Measurements from ENCODE around the gene CSNK1G1.
"Not testable (repeated sequence)": the region's sequence is repeated elsewhere in the genome, so short reads cannot be mapped to it uniquely, and the experiment has no call there.

The CSNK1G1 gene

DNA sequence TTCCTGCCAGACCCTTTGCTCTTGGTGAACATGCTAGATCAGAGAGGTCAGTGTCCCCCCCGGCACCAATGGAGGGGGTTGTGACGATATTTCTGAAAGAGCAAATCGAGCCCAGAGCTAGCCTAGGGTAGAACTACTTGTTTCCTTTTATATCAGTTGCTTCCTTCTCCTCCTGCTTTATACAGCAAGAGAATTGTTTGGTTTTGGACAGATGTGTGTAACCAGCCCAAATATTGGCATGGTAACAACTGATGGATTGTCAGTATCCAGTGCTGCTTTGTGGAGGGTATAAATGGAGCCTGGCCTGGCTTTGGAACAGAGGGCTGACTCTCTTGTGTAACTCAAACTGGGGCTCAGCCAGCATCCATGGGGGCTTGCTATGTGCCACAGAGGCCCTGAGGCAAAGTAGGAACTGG, 233.0 kb downstream of the CSNK1G1 start:
- DNase-seq: no peak

DNA sequence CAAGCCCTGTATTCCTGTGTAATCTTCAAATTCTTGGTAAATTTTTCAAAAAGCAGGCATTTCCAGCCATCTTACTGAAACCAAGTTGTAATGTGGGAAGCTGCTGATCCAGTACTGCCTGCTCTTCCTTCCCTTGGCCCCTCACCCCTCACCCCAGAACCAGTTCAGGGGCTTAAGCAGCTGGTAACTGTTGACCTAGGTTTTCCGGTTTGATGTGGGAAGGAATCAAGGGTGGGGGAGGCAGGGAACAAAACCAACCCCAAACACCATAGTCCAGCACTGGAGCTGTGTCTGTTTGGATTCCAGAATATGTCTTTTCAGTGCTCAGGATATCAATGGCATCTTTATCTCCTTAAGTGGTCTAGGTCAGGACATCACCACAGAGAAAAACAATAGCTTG, 233.5 kb downstream of the CSNK1G1 start:
- no peak for DNase-seq

GRCh38 chr15:64121614-64122013, 234.4 kb downstream of the CSNK1G1 start:
- DNase-seq: no peak

GRCh38 chr15:64120322-64120721, 235.7 kb downstream of the CSNK1G1 start:
- DNase-seq: not testable (repeated sequence)

DNA sequence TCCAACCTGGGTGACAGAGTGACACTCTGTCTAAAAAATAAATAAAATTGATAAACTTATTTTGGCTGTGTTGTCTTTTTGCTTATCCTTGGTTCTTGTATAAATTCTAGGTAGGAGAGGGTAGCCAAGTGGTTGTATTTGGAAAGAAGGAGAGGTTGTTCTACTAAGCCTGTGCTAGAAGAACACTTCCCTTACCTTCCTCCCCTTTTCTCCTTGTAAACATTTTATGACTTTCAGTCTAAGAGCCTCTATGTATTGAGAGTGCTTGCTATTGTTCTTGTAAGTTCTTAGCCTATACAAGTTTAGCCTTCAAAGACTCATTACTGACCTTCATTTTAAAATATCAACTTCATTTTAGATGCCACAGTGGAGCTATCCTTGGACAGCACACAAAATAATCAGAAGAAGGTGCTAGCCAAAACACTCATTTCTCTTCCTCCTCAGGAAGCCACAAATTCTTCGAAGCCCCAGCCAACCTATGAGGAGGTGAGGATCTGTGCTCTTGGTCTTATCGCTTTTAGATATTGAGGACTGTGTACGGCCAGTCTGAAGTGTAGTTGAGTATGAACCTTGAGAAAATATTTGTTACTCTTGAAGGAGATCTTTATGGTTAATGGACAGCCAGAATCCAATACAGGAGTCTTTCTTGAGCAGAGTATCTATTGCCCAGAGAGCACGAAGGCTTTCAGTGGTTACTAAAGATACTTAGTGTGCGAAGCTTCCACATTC, 238.1 kb downstream of the CSNK1G1 start:
- no peak for DNase-seq

All from stimulated activated CD4-positive, alpha-beta T cell treated with anti-CD3 and anti-CD28 coated beads, Interleukin-4, amount 100 ng/mL, for 24 hours (primary cell).